Activated T-cell treated with anti-CD3 and anti-CD28 coated beads, Interleukin-2, amount 50 U/mL, for 1 hour (primary cell): ENCODE data around the gene FAM13A.
"Not testable (repeated sequence)": the region's sequence is repeated elsewhere in the genome, so short reads cannot be mapped to it uniquely, and the experiment has no call there.

Experiments
- DNase-seq: peaks from one replicate; pipeline ENCODE4 v3.0.0-alpha.2; 2020

FAM13A gene

DNA sequence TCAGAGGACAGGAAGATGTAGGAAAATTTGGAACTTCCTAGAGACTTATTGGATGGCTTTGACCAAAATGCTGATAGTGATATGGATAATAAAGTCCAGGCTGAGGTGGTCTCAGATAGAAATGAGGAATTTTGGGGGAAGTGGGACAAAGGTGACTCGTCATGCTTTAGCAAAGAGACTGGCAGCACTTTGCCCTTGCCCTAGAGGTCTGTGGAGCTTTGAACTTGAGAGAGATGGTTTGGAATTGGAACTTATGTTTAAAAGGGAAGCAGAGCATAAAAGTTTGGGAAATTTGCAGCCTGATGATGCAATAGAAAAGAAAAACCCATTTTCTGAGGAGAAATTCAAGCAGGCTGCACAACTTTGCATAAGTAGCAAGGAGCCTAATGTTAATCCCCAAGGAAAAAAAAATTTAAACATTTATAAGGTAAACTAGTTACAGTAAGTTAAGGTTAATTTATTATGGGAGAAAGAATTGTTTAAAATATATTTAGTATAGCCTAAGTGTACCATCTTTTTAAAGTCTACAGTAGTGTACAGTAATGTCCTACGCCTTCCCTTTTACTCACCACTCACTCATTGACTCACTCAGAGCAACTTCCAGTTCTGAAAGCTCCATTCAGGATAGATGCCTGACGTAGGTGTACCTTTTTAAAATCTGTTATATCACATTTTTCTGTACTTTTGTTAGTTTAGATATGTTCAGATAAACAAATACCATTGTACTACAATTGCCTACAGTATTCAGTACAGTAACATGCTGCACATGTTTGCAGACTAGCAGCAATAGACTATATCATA is 101.2 kb downstream of the FAM13A start:
- no peak for DNase-seq

DNA sequence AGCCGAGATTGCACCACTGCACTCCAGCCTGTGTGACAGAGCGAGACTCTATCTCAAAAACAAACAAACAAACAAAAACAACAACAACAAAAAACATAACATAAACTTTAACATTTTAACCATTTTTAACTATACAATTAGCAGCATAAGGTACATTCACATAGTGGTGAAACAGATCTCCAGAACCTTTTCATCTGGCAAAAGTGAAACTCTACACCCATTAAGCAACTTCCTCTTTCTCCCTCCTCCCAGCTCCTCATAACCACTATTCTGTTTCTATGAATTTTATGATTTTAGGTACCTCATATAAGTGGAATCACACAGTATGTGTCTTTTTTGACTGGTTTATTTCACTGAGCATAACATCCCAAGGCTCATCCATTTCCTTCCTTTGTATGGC is 103.6 kb downstream of the FAM13A start:
- DNase-seq = no peak

GRCh38 chr4:88952081-88952480 is 104.9 kb downstream of the FAM13A start:
- DNase-seq = no peak

DNA sequence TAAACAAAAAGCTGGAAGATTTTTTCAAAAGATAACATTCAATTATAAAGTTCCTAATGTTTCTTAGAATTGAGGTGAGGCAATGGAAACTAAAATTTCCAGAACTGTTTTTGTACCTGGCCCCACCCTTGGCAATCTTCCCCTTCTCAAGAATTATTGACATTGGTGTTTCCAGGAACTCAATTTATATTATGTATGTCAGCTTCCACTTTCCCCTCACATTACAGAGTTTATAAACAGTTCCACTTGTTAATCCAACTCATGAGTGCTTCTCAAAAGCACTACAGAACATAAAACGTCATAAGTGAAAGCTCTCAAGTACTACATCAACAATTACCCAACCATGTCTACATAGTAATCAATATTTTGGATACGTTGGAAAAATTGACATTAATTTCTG is 107.4 kb downstream of the FAM13A start:
- DNase-seq = no peak

DNA sequence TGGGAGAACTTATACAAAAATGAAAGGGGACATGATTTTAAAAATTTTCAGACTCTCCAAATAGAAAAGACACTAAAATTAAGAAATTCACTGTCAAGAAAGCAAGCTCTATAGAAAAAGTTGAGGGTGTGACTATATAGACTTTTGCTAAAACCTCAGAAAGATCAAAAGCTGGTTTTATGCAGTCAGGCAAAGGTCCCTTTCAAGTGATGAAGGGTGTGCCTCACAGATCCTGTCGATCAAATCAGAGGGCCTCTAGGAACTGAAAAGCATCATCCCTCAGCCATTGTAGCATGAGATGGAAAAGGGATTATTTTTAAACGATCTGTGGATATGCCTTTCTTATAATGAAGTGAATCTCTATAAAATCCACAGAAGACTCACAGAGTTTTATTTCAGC is 116.5 kb downstream of the FAM13A start:
- DNase-seq = no peak

GRCh38 chr4:88939697-88940096 is 117.3 kb downstream of the FAM13A start:
- no peak for DNase-seq

DNA sequence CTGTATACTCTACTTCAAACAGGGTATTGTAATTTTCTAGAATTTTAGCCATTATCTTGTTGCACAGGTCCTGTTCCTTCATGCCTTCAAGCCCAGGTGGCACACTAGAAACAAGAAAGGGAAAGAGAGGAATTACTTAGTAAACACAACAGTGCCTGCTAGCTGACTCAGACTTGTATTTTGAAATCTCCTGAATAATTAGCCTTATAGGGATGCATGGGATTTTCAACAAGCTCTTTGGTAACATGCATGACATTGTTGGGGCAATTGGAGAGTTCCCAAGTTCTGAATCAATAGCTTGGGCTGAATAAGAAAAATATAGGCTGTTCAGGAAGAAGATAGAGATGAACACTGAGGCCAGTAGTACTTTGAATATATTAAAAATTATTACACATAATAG is 118.8 kb downstream of the FAM13A start:
- no peak for DNase-seq

DNA sequence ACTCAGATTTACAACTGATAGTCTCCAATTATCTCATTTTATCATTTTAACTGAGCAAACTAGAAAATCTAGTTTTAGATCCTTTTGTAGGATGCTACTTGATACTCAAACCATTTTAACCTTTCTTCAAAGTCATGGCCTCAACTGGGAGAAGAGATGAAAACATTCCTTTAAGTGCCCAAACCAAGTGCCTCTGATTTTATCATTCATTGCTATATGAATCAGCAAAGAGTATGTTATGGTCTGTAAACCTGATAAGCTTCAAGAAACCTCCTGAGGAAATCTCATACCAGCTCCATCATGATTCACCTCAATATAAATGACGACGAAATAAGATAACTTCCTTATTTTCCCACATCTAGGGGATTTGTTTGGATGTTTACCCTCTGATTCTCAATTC is 119.9 kb downstream of the FAM13A start:
- no peak for DNase-seq

- no peak for DNase-seq
Observed at GRCh38 chr4:88933414-88934160, 123.4 kb downstream of the FAM13A start.

DNA sequence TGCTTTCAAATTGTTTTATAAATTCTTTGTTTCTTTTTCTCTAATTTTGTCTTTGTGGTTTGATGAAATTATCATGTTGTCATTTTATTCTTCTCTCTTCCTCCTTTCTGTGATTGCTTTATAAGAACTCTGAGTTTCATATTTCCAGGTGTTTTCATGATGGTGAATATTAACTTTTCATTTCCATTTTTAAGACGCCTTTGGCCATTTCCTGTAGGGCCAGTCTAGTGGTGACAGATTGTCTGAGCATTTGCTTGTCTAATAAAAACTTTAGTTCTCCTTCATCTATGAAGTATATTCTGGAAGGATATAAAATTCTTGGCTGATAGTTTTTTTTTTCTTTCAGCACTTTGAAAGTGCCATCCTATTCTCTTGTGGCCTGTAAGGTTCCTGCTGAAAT is 128.1 kb downstream of the FAM13A start:
- no peak for DNase-seq

DNA sequence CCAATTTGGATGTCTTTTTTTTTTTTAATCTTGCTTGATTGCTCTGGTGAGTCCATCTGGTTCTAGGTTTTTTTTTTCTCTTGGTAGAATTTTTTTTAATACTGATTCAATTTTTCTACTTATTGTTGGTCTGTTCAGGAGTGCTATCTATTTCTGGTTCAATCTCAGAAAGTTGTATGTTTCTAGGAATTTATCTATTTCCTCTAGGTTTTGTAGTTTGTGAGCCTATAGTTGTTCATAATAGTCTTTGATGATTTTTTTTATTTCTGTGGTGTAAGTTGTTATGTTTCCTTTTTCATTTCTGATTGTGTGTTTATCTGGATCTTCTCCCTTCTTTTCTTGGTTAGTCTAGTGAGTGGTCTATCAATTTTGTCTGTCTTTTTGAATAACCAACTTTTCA is 129.6 kb downstream of the FAM13A start:
- DNase-seq = no peak

DNA sequence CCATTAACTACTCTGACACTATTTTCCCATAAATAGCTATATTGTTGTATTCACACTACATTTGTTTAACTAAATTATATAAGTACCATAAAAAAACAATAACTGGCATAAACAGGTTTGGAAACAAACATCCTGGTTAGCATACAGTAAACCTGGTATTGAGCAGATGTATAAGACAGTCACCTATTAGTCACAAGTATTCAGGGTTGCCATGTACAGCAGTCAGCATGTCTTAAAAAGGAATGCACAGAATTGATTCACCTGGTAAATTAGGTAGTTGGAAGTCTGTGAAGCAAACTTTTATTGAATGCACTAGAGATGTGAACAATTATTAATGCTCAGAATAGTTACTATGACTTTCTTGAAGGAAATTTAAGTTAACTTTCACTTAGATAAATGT is 137.9 kb downstream of the FAM13A start:
- DNase-seq = no peak

- DNase-seq = not testable (repeated sequence)
Observed at GRCh38 chr4:88913181-88913580, 143.8 kb downstream of the FAM13A start.

GRCh38 chr4:88911246-88912212 is 145.5 kb downstream of the FAM13A start:
- DNase-seq = no peak

- DNase-seq = no peak
Observed at GRCh38 chr4:88910101-88910500, 146.9 kb downstream of the FAM13A start.

- DNase-seq = no peak
Observed at GRCh38 chr4:88908521-88908920, 148.5 kb downstream of the FAM13A start.

- no peak for DNase-seq
Observed at GRCh38 chr4:88908003-88908402, 149.0 kb downstream of the FAM13A start.

DNA sequence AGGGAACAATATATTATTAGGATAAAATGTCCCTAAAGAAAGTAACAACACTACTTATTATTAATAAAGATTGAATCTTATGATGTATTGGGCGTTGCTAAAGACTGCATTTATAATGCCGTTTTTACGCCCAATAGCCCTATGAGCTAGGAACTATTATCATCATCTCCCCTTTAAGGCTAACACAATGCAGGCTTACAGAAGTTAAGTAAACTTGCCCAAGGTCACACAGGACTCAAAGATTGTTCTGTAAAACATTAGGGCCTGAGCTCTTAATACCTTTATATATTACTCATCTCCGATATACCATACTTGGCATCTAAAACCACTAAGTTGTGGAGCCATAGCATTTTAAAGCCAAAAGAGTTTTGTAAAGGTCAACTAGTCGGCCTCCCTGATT is 149.5 kb downstream of the FAM13A start:
- DNase-seq = no peak

DNA sequence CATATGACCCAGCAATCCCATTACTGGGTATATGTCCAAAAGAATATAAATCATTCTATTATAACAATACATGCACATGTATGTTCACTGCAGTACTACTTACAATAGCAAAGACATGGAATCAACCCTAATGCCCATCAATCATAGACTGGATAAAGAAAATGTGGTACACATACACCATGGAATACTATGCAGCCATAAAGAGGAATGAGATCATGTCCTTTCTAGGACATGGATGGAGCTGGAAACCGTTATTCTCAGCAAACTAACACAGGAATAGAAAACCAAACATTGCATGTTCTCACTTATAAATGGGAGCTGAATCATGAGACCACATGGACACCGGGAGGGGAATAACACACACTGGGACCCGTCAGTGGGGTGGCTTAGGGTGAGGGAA is 152.7 kb downstream of the FAM13A start:
- DNase-seq = not testable (repeated sequence)

GRCh38 chr4:88900432-88900831 is 156.6 kb downstream of the FAM13A start:
- no peak for DNase-seq

DNA sequence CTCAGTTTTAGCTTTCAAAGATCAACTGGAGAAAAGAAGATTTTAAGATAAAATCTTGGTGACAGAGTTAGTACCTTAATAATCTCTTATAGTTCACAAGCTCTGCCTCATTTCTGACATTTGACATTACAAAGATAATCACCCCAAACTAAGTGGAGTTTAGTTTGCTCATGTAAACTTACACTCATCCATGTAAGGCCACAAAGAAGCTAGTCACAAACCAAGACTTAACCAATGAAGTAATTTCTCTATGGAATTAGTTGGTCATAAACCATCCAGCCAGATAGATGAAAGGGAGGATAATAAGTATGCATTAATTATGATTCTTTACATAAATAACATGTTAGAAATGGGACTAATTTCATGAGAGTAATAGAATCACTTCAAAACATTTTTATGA is 159.2 kb downstream of the FAM13A start:
- DNase-seq = no peak

- DNase-seq = no peak
Observed at GRCh38 chr4:88897180-88897579, 159.8 kb downstream of the FAM13A start.

DNA sequence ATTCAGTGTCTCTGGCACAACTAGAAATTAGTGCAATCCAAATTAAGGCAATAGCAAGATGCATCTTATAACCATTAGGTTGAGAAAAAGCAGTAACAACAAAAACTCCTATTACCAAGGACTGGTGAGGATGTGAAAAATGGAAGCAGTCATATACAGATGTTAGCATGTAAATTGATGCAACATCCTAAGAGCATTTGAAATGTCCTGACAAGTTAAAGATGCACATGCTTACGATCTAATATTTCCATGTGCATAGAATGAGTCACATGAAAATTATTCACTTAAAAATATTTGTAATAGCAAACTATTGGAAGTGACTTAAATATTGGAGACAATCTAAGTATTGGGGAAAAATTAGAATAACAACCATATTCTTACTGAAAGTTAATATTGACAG is 163.0 kb downstream of the FAM13A start:
- DNase-seq = no peak
